ENCODE data around the gene HIVEP3. TPM values are rescaled to one million over a fixed set of nuclear protein-coding genes. Genes with fewer than 3 reads are reported as not detected.

Gene HIVEP3
- total and polyA plus RNA-seq, 2 of the 13 experiments (the other 11 are each of a cell fraction or from before 2014, with no cell fraction given), result 0.05 TPM; not detected in 1

GRCh38 chr1:41504114-41505035 is 414.3 kb downstream of the HIVEP3 start:
- no peaks in the 10 kb centered on the region for H4K20me1 ChIP-seq (ENCODE audit: insufficient read depth, low read length)
- in situ Hi-C loops (cut with HindIII; ENCODE audit: extremely low pct_ligation_motif_present, low pct_unique_long_range_greater_than_20kb) (no loop called here), intact Hi-C loops (cut with micrococcal nuclease; ENCODE audit: unreplicated experiment) (no loop called here)
- H3K9me3 ChIP-seq (ENCODE audit: low read length), result no peaks in the 10 kb centered on the region
- H3K4me2 ChIP-seq (ENCODE audit: low read depth, low read length), result no peak overlapping the region
- no peak for FAIRE-seq
- ATAC-seq, result no peak
- TF ChIP-seq, protein P1, sequence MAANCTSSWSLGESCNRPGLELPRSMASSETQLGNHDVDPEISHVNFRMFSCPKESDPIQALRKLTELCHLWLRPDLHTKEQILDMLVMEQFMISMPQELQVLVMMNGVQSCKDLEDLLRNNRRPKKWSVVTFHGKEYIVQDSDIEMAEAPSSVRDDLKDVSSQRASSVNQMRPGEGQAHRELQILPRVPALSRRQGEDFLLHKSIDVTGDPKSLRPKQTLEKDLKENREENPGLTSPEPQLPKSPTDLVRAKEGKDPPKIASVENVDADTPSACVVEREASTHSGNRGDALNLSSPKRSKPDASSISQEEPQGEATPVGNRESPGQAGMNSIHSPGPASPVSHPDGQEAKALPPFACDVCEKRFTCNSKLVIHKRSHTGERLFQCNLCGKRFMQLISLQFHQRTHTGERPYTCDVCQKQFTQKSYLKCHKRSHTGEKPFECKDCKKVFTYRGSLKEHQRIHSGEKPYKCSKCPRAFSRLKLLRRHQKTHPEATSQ (CRISPR knock-in tag; IDR thresholded peaks at IDR 0.05; ENCODE audit: borderline replicate concordance), result no peak
- TF ChIP-seq, protein P2, sequence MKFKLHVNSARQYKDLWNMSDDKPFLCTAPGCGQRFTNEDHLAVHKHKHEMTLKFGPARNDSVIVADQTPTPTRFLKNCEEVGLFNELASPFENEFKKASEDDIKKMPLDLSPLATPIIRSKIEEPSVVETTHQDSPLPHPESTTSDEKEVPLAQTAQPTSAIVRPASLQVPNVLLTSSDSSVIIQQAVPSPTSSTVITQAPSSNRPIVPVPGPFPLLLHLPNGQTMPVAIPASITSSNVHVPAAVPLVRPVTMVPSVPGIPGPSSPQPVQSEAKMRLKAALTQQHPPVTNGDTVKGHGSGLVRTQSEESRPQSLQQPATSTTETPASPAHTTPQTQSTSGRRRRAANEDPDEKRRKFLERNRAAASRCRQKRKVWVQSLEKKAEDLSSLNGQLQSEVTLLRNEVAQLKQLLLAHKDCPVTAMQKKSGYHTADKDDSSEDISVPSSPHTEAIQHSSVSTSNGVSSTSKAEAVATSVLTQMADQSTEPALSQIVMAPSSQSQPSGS (CRISPR knock-in tag; IDR thresholded peaks at IDR 0.05), result no peak
- TF ChIP-seq ZNF12 (CRISPR knock-in tag; IDR thresholded peaks at IDR 0.05), result peak; percentile 90
- TF ChIP-seq SAFB2 (CRISPR knock-in tag; IDR thresholded peaks at IDR 0.05; ENCODE audit: borderline replicate concordance, low read depth), result no peak
- no peak for TF ChIP-seq TP53 (CRISPR knock-in tag; conservative IDR thresholded peaks at IDR 0.05)
- no peaks in the 10 kb centered on the region for H3K36me3 ChIP-seq (replicated peaks in 1 of 2; ENCODE audit: control insufficient read depth in 1 of 2, insufficient read depth in 2 of 2, low read length in 2 of 2)
- WGBS (ENCODE audit: low lambda C conversion rate), result 33% methylated on average over 15 of the region's 15 CpGs
- H2AFZ ChIP-seq (ENCODE audit: low read length), result no peak overlapping the region
- no peak overlapping the region for H3K27ac ChIP-seq (ENCODE audit: extremely low read length, insufficient read depth, low read length)
- POLR2A ChIA-PET, result no interaction called here
- H3K4me3 ChIP-seq (replicated peaks in 1 of 3; ENCODE audit: insufficient read depth in 1 of 3, low read depth in 2 of 3, low read length in 3 of 3), result no peak overlapping the region
- BruUV-seq (replicated peaks), result no TSS peak
- no peaks in the 10 kb centered on the region for H3K4me1 ChIP-seq (ENCODE audit: insufficient read depth, low read length)
- H3K9ac ChIP-seq (ENCODE audit: insufficient read depth, low read depth, low read length), result no peak overlapping the region
- peaks cover 0 to 36% of the 10 kb centered on the region in 2 experiments; a peak in 3 of 5 replicates for H3K27me3 ChIP-seq (ENCODE audit: control insufficient read depth in 1 of 2, insufficient read depth in 2 of 2, low read length in 2 of 2)
- H3K79me2 ChIP-seq (ENCODE audit: insufficient read depth, low read length), result no peaks in the 10 kb centered on the region
- CTCF ChIA-PET (ENCODE audit: low intra/inter-chr PET ratio, low total read pairs), result no interaction called here
- DNase-seq (ENCODE audit: low spot score), result no peak

All from HepG2 (cell line).